Endothelial cell (in vitro differentiated cells): Measurements from ENCODE around the gene HABP4. TPM values are rescaled to one million over a fixed set of nuclear protein-coding genes. Genes with fewer than 3 reads are reported as not detected.

Source experiments
- DNase-seq: peaks from one replicate; pipeline ENCODE4 v3.0.0; 2021; ENCODE audit warnings: low spot score
- H3K27ac Mint-ChIP-seq: one replicate; pipeline ENCODE4 v1.8.0; 2021; ENCODE audit warnings: mixed read lengths, inconsistent platforms; ENCODE audit not compliant: unreplicated experiment
- H3K27me3 Mint-ChIP-seq: one replicate; pipeline ENCODE4 v1.8.0; 2021; ENCODE audit warnings: mild to moderate bottlenecking, moderate library complexity, mixed read lengths, inconsistent platforms; ENCODE audit not compliant: unreplicated experiment
- H3K36me3 Mint-ChIP-seq: one replicate; pipeline ENCODE4 v1.8.0; 2021; ENCODE audit warnings: mild to moderate bottlenecking, low read depth, mixed read lengths, inconsistent platforms; ENCODE audit not compliant: unreplicated experiment
- H3K4me1 Mint-ChIP-seq: one replicate; pipeline ENCODE4 v1.8.0; 2021; ENCODE audit warnings: mild to moderate bottlenecking, mixed read lengths, inconsistent platforms; ENCODE audit not compliant: unreplicated experiment
- H3K4me3 Mint-ChIP-seq: one replicate; pipeline ENCODE4 v1.8.0; 2021; ENCODE audit warnings: mild to moderate bottlenecking, mixed read lengths, inconsistent platforms; ENCODE audit not compliant: unreplicated experiment
- H3K9me3 Mint-ChIP-seq: one replicate; pipeline ENCODE4 v1.8.0; 2021; ENCODE audit warnings: mixed read lengths, inconsistent platforms; ENCODE audit not compliant: unreplicated experiment
- CTCF ChIP-seq: fragments of 200-600 bp; sonication (generic); IDR thresholded peaks from one replicate; pipeline ENCODE4 v1.5.0; 2021; ENCODE audit warnings: antibody characterized with exemption; ENCODE audit not compliant: unreplicated experiment
- total RNA-seq: library from RNA; stranded (reverse); fragmentation: NEBNext Ultra II Directional; extraction: Animal tissue kit (Norgen Biotek cat#: 25700); gene quantifications from one replicate; pipeline ENCODE4 v1.2.1, GENCODE V29; 2021; ENCODE audit not compliant: unreplicated experiment

The HABP4 gene
- total RNA-seq, 1 donor from 2014 or later, result 7.5 TPM

- Mint-ChIP-seq H3K4me3 (peak overlapping the region; percentile 93), H3K9me3 (no peaks in the 10 kb centered on the region), H3K27me3 (peaks cover 5% of the 10 kb centered on the region), H3K36me3 (no peaks in the 10 kb centered on the region), H3K4me1 (peaks cover 4% of the 10 kb centered on the region), H3K27ac (peak overlapping the region; percentile 67)
- TF ChIP-seq CTCF, result no peak
- DNase-seq, result peak; percentile 57
Measured at GRCh38 chr9:96418920-96419690, 30.9 kb upstream of the HABP4 start.

GRCh38 chr9:96419691-96419969 lies 30.3 kb upstream of the HABP4 start:
- Mint-ChIP-seq H3K36me3 (no peaks in the 10 kb centered on the region), H3K4me1 (peaks cover 4% of the 10 kb centered on the region), H3K9me3 (no peaks in the 10 kb centered on the region), H3K27me3 (peaks cover 5% of the 10 kb centered on the region), H3K4me3 (peak overlapping the region; percentile 91), H3K27ac (peak overlapping the region; percentile 67)
- no peak for TF ChIP-seq CTCF
- no peak for DNase-seq

GRCh38 chr9:96420468-96421219 lies 29.3 kb upstream of the HABP4 start:
- no peak for TF ChIP-seq CTCF
- no peaks in the 10 kb centered on the region for H3K9me3 Mint-ChIP-seq
- H3K4me1 Mint-ChIP-seq, result peaks cover 4% of the 10 kb centered on the region
- H3K4me3 Mint-ChIP-seq, result no peak overlapping the region
- peaks cover 5% of the 10 kb centered on the region for H3K27me3 Mint-ChIP-seq
- H3K36me3 Mint-ChIP-seq, result no peaks in the 10 kb centered on the region
- no peak for DNase-seq
- no peak overlapping the region for H3K27ac Mint-ChIP-seq

GRCh38 chr9:96423322-96423984 lies 26.5 kb upstream of the HABP4 start:
- no peak for TF ChIP-seq CTCF
- no peaks in the 10 kb centered on the region for H3K36me3 Mint-ChIP-seq
- no peak for DNase-seq
- H3K27ac Mint-ChIP-seq, result no peak overlapping the region
- no peaks in the 10 kb centered on the region for H3K9me3 Mint-ChIP-seq
- H3K4me3 Mint-ChIP-seq, result no peak overlapping the region
- H3K4me1 Mint-ChIP-seq, result no peaks in the 10 kb centered on the region
- H3K27me3 Mint-ChIP-seq, result no peaks in the 10 kb centered on the region

- Mint-ChIP-seq H3K9me3 (no peaks in the 10 kb centered on the region), H3K27me3 (no peaks in the 10 kb centered on the region), H3K4me1 (no peaks in the 10 kb centered on the region), H3K27ac (no peak overlapping the region), H3K4me3 (no peak overlapping the region), H3K36me3 (no peaks in the 10 kb centered on the region)
- DNase-seq, result no peak
- no peak for TF ChIP-seq CTCF
Measured at GRCh38 chr9:96423985-96424336, 26.0 kb upstream of the HABP4 start.
